ENCODE measurements around the gene TENM4.
"Not testable (repeated sequence)": the region's sequence is repeated elsewhere in the genome, so short reads cannot be mapped to it uniquely, and the experiment has no call there.

Gene TENM4

GRCh38 chr11:78879094-78879980 is 561.5 kb downstream of the TENM4 start:
- H3K4me3 ChIP-seq (ENCODE audit: low read depth, low read length) = not testable (repeated sequence)

- no peak overlapping the region for H3K4me3 ChIP-seq (ENCODE audit: low read depth, low read length)
These were observed 562.2 kb downstream of the TENM4 start for GRCh38 chr11:78878631-78879030.

GRCh38 chr11:78876676-78877075 is 564.2 kb downstream of the TENM4 start:
- H3K4me3 ChIP-seq (ENCODE audit: low read depth, low read length) = no peak overlapping the region

GRCh38 chr11:78870655-78871054 is 570.2 kb downstream of the TENM4 start:
- no peak overlapping the region for H3K4me3 ChIP-seq (ENCODE audit: low read depth, low read length)

GRCh38 chr11:78869293-78869692 is 571.5 kb downstream of the TENM4 start:
- H3K4me3 ChIP-seq (ENCODE audit: low read depth, low read length) = no peak overlapping the region

GRCh38 chr11:78868563-78868962 is 572.3 kb downstream of the TENM4 start:
- H3K4me3 ChIP-seq (ENCODE audit: low read depth, low read length) = no peak overlapping the region

GRCh38 chr11:78860720-78861422 is 580.0 kb downstream of the TENM4 start:
- no peak overlapping the region for H3K4me3 ChIP-seq (ENCODE audit: low read depth, low read length)

GRCh38 chr11:78857688-78858087 is 583.1 kb downstream of the TENM4 start:
- H3K4me3 ChIP-seq (ENCODE audit: low read depth, low read length) = no peak overlapping the region

- H3K4me3 ChIP-seq (ENCODE audit: low read depth, low read length) = no peak overlapping the region
These were observed 584.6 kb downstream of the TENM4 start for GRCh38 chr11:78856211-78856610.

GRCh38 chr11:78855116-78855515 is 585.7 kb downstream of the TENM4 start:
- H3K4me3 ChIP-seq (ENCODE audit: low read depth, low read length) = no peak overlapping the region

GRCh38 chr11:78853521-78853920 is 587.3 kb downstream of the TENM4 start:
- H3K4me3 ChIP-seq (ENCODE audit: low read depth, low read length) = no peak overlapping the region

GRCh38 chr11:78851878-78852586 is 588.8 kb downstream of the TENM4 start:
- H3K4me3 ChIP-seq (ENCODE audit: low read depth, low read length) = no peak overlapping the region

GRCh38 chr11:78850078-78850477 is 590.8 kb downstream of the TENM4 start:
- H3K4me3 ChIP-seq (ENCODE audit: low read depth, low read length) = no peak overlapping the region

GRCh38 chr11:78846269-78846668 is 594.6 kb downstream of the TENM4 start:
- H3K4me3 ChIP-seq (ENCODE audit: low read depth, low read length) = no peak overlapping the region

- H3K4me3 ChIP-seq (ENCODE audit: low read depth, low read length) = no peak overlapping the region
These were observed 595.3 kb downstream of the TENM4 start for GRCh38 chr11:78845496-78845895.

- H3K4me3 ChIP-seq (ENCODE audit: low read depth, low read length) = no peak overlapping the region
These were observed 599.3 kb downstream of the TENM4 start for GRCh38 chr11:78841456-78842060.

GRCh38 chr11:78840623-78841022 is 600.2 kb downstream of the TENM4 start:
- no peak overlapping the region for H3K4me3 ChIP-seq (ENCODE audit: low read depth, low read length)

- H3K4me3 ChIP-seq (ENCODE audit: low read depth, low read length) = no peak overlapping the region
These were observed 600.6 kb downstream of the TENM4 start for GRCh38 chr11:78840200-78840599.

- H3K4me3 ChIP-seq (ENCODE audit: low read depth, low read length) = no peak overlapping the region
These were observed 602.4 kb downstream of the TENM4 start for GRCh38 chr11:78838417-78838816.

GRCh38 chr11:78835646-78836045 is 605.2 kb downstream of the TENM4 start:
- no peak overlapping the region for H3K4me3 ChIP-seq (ENCODE audit: low read depth, low read length)

- no peak overlapping the region for H3K4me3 ChIP-seq (ENCODE audit: low read depth, low read length)
These were observed 605.9 kb downstream of the TENM4 start for GRCh38 chr11:78834886-78835285.
